Glomerular visceral epithelial cell (primary cell): ENCODE measurements around the gene SIGLEC1.
A peak's percentile ranks its signal among the peaks of the same experiment; 100 is the strongest.

Experiments
- DNase-seq: peaks from one replicate; pipeline ENCODE4 v3.0.0-alpha.2; 2016; ENCODE audit errors: extremely low spot score

The SIGLEC1 gene

GRCh38 chr20:3728876-3729275 lies 16.5 kb upstream of the SIGLEC1 start:
- no peak for DNase-seq

GRCh38 chr20:3728354-3728753 lies 16.0 kb upstream of the SIGLEC1 start:
- DNase-seq: no peak

- no peak for DNase-seq
Measured at GRCh38 chr20:3727401-3728021, 15.1 kb upstream of the SIGLEC1 start.

GRCh38 chr20:3724356-3724755 lies 12.0 kb upstream of the SIGLEC1 start:
- no peak for DNase-seq

GRCh38 chr20:3723284-3723683 lies 10.9 kb upstream of the SIGLEC1 start:
- DNase-seq: no peak

GRCh38 chr20:3721912-3722311 lies 9.5 kb upstream of the SIGLEC1 start:
- DNase-seq: no peak

- no peak for DNase-seq
Measured at GRCh38 chr20:3720626-3721025, 8.2 kb upstream of the SIGLEC1 start.

- DNase-seq: no peak
Measured at GRCh38 chr20:3720068-3720467, 7.7 kb upstream of the SIGLEC1 start.

- DNase-seq: no peak
Measured at GRCh38 chr20:3719046-3719445, 6.6 kb upstream of the SIGLEC1 start.

- peak; percentile 57 for DNase-seq
Measured at GRCh38 chr20:3716195-3716834, 3.9 kb upstream of the SIGLEC1 start.

GRCh38 chr20:3714092-3714491 lies 1.7 kb upstream of the SIGLEC1 start:
- no peak for DNase-seq

- no peak for DNase-seq
Measured at GRCh38 chr20:3711484-3711941, 887 bp downstream of the SIGLEC1 start.

- peak; percentile 66 for DNase-seq
Measured at GRCh38 chr20:3710703-3711483, 1.5 kb downstream of the SIGLEC1 start.

GRCh38 chr20:3710011-3710466 lies 2.4 kb downstream of the SIGLEC1 start:
- DNase-seq: no peak

GRCh38 chr20:3707508-3707899 lies 4.9 kb downstream of the SIGLEC1 start:
- no peak for DNase-seq

- peak; percentile 21 for DNase-seq
Measured at GRCh38 chr20:3706774-3707507, 5.5 kb downstream of the SIGLEC1 start.

- no peak for DNase-seq
Measured at GRCh38 chr20:3705970-3706739, 6.2 kb downstream of the SIGLEC1 start.

GRCh38 chr20:3705491-3705969 lies 6.9 kb downstream of the SIGLEC1 start:
- no peak for DNase-seq

- DNase-seq: no peak
Measured at GRCh38 chr20:3704087-3704486, 8.3 kb downstream of the SIGLEC1 start.

- DNase-seq: no peak
Measured at GRCh38 chr20:3702611-3703391, 9.6 kb downstream of the SIGLEC1 start.
